K562 (cell line): ENCODE data around the gene FCGR3B. TPM values are rescaled to one million over a fixed set of nuclear protein-coding genes. Genes with fewer than 3 reads are reported as not detected.
"Not testable (repeated sequence)": the region's sequence is repeated elsewhere in the genome, so short reads cannot be mapped to it uniquely, and the experiment has no call there.

Source experiments
- ATAC-seq: fragments of 200-7000 bp; cut with Tn5 transposase; 3 replicates; pipeline ENCODE4 v1.9.1; 2020; ENCODE audit warnings: moderate library complexity
- BruUV-seq: library from RNA; stranded (reverse); fragments of 400-500 nt; replicated peaks from 2 replicates; lab custom pipeline; 2021; lab: Mats Ljungman, UMichigan
- CTCF ChIA-PET: fragments of 300-600 bp; formaldehyde crosslinking; extraction: SDS; loops from one replicate; lab custom pipeline; 2021; ENCODE audit warnings: low intra/inter-chr PET ratio; lab: Yijun Ruan, JAX
- POLR2A ChIA-PET: fragments of 300-600, 350-650 bp; sonication (Branson Sonifier 250); formaldehyde crosslinking; extraction: SDS; loops from one replicate; lab custom pipeline; 2021; ENCODE audit warnings: antibody characterized with exemption, inconsistent platforms; lab: Yijun Ruan, JAX
- DNase-seq, 4 experiments: peaks; one replicate each; pipeline versions ENCODE4 v3.0.0 to v3.0.0-alpha.2; 2011 to 2018; ENCODE audit warnings: low spot score in 3 of 4, mixed read lengths in 3 of 4; ENCODE audit errors: extremely low read depth in 1 of 4
- FAIRE-seq: peaks from 2 replicates; lab custom pipeline; 2011; peaks lifted over from hg19 to GRCh38; lab: Jason Lieb, UNC
- H2AFZ ChIP-seq: 2 replicates; pipeline ENCODE4 v1.6.0; 2011; ENCODE audit warnings: low read depth, low read length, control low read depth, inconsistent platforms
- H3K27ac ChIP-seq: fragments of 200-600 bp; 3 replicates; pipeline ENCODE4 v1.8.0; 2011; ENCODE audit warnings: low read depth, mild to moderate bottlenecking, control low read depth, inconsistent platforms, low read length, moderate library complexity, mixed read lengths; ENCODE audit errors: extremely low read depth
- H3K27me3 ChIP-seq, 2 experiments: fragments of 300-600 bp in 1 of 2; 2 replicates in 1 of 2; 3 replicates in 1 of 2; pipeline versions ENCODE4 v1.6.0 to v1.8.0; 2011; ENCODE audit warnings: inconsistent platforms in 2 of 2, low read length in 2 of 2, mild to moderate bottlenecking in 1 of 2, mixed read lengths in 1 of 2, moderate library complexity in 1 of 2; ENCODE audit not compliant: control insufficient read depth in 2 of 2, insufficient read depth in 2 of 2
- H3K36me3 ChIP-seq: fragments of 300-600 bp; 3 replicates; pipeline ENCODE4 v1.8.0; 2011; ENCODE audit warnings: mild to moderate bottlenecking, low read length, inconsistent platforms; ENCODE audit not compliant: control insufficient read depth, insufficient read depth
- H3K4me1 ChIP-seq, 2 experiments: fragments of 200-600 bp in 1 of 2; replicated peaks in 1 of 2; 2 replicates in 1 of 2; 3 replicates in 1 of 2; pipeline versions ENCODE4 v1.5.1 to v1.8.0; 2011; ENCODE audit warnings: inconsistent platforms in 2 of 2, low read length in 2 of 2, mild to moderate bottlenecking in 1 of 2, mixed read lengths in 1 of 2, moderate library complexity in 1 of 2; ENCODE audit not compliant: control insufficient read depth in 2 of 2, insufficient read depth in 2 of 2
- H3K4me2 ChIP-seq: 2 replicates; pipeline ENCODE4 v1.6.1; 2011; ENCODE audit warnings: low read length, control low read depth, inconsistent platforms, mixed read lengths; ENCODE audit not compliant: insufficient read depth
- H3K4me3 ChIP-seq: fragments of 200-600 bp; sonication (generic), shearing (Covaris generic); 2 replicates; pipeline ENCODE4 v1.5.1; 2016; ENCODE audit warnings: control low read depth, inconsistent platforms
- H3K79me2 ChIP-seq: fragments of 200-600 bp; 3 replicates; pipeline ENCODE4 v1.8.0; 2011; ENCODE audit warnings: low read length, inconsistent platforms; ENCODE audit not compliant: control insufficient read depth, insufficient read depth
- H3K9ac ChIP-seq, 2 experiments: 2 replicates each; pipeline versions ENCODE4 v1.6.0 to v1.6.1; 2011; ENCODE audit warnings: low read depth in 2 of 2, low read length in 2 of 2, control low read depth in 1 of 2, inconsistent platforms in 1 of 2, mild to moderate bottlenecking in 1 of 2, mixed read lengths in 1 of 2; ENCODE audit not compliant: insufficient read depth in 1 of 2
- H3K9me1 ChIP-seq: one replicate; pipeline ENCODE4 v1.6.0; 2011; ENCODE audit warnings: inconsistent platforms, mild to moderate bottlenecking, low read length, moderate library complexity; ENCODE audit not compliant: control insufficient read depth, insufficient read depth
- H3K9me3 ChIP-seq: replicated peaks from 2 replicates; pipeline ENCODE4 v1.5.1; 2011; ENCODE audit warnings: low read depth, low read length, inconsistent platforms; ENCODE audit not compliant: control insufficient read depth, insufficient read depth
- H4K20me1 ChIP-seq: replicated peaks from 2 replicates; pipeline ENCODE4 v1.6.1; 2011; ENCODE audit warnings: low read length, inconsistent platforms, mixed read lengths; ENCODE audit not compliant: control insufficient read depth, insufficient read depth
- DNMT1 ChIP-seq: fragments of 450-650 bp; IDR thresholded peaks from 2 replicates; pipeline ENCODE4 v1.6.1; 2016; ENCODE audit warnings: antibody characterized with exemption, mild to moderate bottlenecking
- HCFC1 ChIP-seq: IDR thresholded peaks from 2 replicates; pipeline ENCODE4 v1.6.1; 2012; ENCODE audit warnings: low read depth, low read length, improper control_type of control experiment
- HDAC6 ChIP-seq: IDR thresholded peaks from 2 replicates; pipeline ENCODE4 v1.6.1; 2012; ENCODE audit warnings: low read depth, mild to moderate bottlenecking, control low read depth, inconsistent platforms, low read length, moderate library complexity
- KDM1A ChIP-seq, 2 experiments: fragments of 450-650 bp; IDR thresholded peaks; 2 replicates each; pipeline ENCODE4 v1.6.1; 2016; ENCODE audit warnings: mild to moderate bottlenecking in 2 of 2
- NFIC ChIP-seq: fragments of 450-650 bp; IDR thresholded peaks from 2 replicates; pipeline ENCODE4 v1.6.1; 2017; ENCODE audit warnings: mild to moderate bottlenecking, inconsistent platforms
- SMARCA5 ChIP-seq: fragments of 450-650 bp; IDR thresholded peaks from 2 replicates; pipeline ENCODE4 v1.6.1; 2016
- YY1 ChIP-seq, 3 experiments: IDR thresholded peaks; 2 replicates each; pipeline ENCODE4 v1.6.1; 2011; ENCODE audit warnings: low read length in 2 of 3, mild to moderate bottlenecking in 2 of 3, moderate library complexity in 2 of 3, borderline replicate concordance in 1 of 3, control low read depth in 1 of 3, low read depth in 1 of 3; ENCODE audit not compliant: insufficient read depth in 3 of 3, insufficient replicate concordance in 2 of 3, control insufficient read depth in 1 of 3, insufficient read length in 1 of 3; ENCODE audit errors: extremely low read depth in 1 of 3
- ZNF263 ChIP-seq: sonication (generic); formaldehyde crosslinking; IDR thresholded peaks from 2 replicates; pipeline ENCODE4 v1.8.0; 2022; ENCODE audit warnings: mild to moderate bottlenecking, missing genetic modification reagents, borderline replicate concordance
- WGBS: fragments of 100-300 bp; shearing (Covaris generic); methylation state at CpG from one replicate; pipeline ENCODE4 v1.1.6; 2016; ENCODE audit warnings: low coverage, mixed read lengths; ENCODE audit not compliant: insufficient coverage; ENCODE audit errors: missing lambda C conversion rate; 5-methylcytosine and 5-hydroxymethylcytosine counted together
- in situ Hi-C: fragments of 300-500 bp; cut with MboI; formaldehyde crosslinking; loops from 4 replicates; pipeline ENCODE4 v1.15.0; 2018; ENCODE audit warnings: inconsistent platforms, mixed read lengths
- intact Hi-C: fragments of 100-400 bp; cut with micrococcal nuclease; formaldehyde crosslinking; loops from 2 replicates; pipeline ENCODE4 v1.14.2; 2022
- polyA plus RNA-seq, 8 experiments: library from polyadenylated mRNA; depleted of rRNA in 4 of 8; stranded (reverse) in 5 of 8; unstranded in 3 of 8; fragments of >200 nt; fragmentation: Nextera tagmentation in 2 of 8; fragmentation: Illumina TruSeq in 1 of 8; extraction: Ambion mirVana in 2 of 8; extraction: Trizol in 1 of 8; gene quantifications; 2 replicates each; pipeline versions ENCODE4 v1.2.1 to v1.2.3, GENCODE V29; 2011 to 2014; ENCODE audit warnings: inconsistent platforms in 1 of 8, missing spikeins in 1 of 8
- total RNA-seq, 7 experiments: library from RNA; depleted of rRNA in 6 of 7; stranded (reverse); fragments of >200 nt in 6 of 7; fragmentation: Illumina TruSeq in 2 of 7; extraction: Trizol in 2 of 7; gene quantifications; 2 replicates each; pipeline versions ENCODE4 v1.2.1 to v1.2.3, GENCODE V29; 2011 to 2021; ENCODE audit warnings: low replicate concordance in 1 of 7
- TF ChIP-seq, protein P1 (sequence below): IDR thresholded peaks from 3 replicates; pipeline ENCODE4 v1.6.1; 2011; ENCODE audit warnings: borderline replicate concordance, mild to moderate bottlenecking, moderate library complexity; ENCODE audit not compliant: insufficient read length; ENCODE audit errors: extremely low read depth
- TF ChIP-seq, protein P2 (sequence below): fragments of 450-650 bp; IDR thresholded peaks from 2 replicates; pipeline ENCODE4 v1.6.1; 2016; ENCODE audit warnings: mild to moderate bottlenecking

The FCGR3B gene
- total and polyA plus RNA-seq, 9 of the 15 experiments (the other 6 are each of a cell fraction or from before 2014, with no cell fraction given) = 0.18 to 1.1 (median 0.40) TPM

DNA sequence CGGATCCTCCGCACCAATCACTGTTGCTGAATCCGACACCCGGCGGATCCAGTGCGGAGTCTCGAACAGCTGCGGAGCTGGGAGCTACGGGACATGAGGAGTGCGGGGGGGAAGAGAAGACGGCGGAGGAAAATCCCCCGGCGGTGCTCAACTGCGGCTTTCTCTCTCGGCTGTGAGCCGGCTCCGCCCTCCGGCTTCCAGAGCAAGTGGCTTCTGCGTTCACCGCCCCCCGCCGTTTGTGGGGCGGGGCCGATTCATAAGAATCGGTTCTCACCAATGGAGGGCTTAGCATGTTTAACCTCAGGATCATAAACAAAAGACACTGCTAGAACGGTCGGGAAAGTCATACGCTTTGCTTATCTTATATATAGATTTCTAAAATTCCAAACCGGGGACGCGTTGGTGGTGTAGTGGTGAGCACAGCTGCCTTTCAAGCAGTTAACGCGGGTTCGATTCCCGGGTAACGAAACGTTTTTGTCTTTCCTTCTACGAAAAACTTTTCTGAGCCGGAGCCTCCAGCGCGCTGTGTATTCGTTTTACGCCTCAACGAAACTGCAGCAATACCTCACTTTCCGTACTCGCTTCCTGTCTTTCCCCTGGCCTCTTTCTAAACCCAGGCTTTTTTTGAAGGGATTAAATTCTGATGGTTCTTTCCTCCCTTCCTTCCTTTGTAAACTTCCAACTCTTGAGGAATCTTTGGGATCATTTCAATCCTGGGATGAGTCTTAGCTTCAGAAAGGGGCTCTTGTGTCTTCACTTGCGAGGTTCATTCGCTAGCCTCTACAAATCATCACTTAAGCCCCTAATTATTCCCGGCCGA, 18.4 kb downstream of the FCGR3B start:
- H3K79me2 ChIP-seq, H4K20me1 ChIP-seq, in situ Hi-C loops, H3K27me3 ChIP-seq, H3K36me3 ChIP-seq, H3K9me3 ChIP-seq, H3K9me1 ChIP-seq, CTCF ChIA-PET: not testable (repeated sequence)
- POLR2A ChIA-PET = interaction anchor here (1.5 kb wide), 1 partner anchor 9 kb away, joined by 11 read pairs; no protein-coding TSS in a partner anchor
- DNase-seq (peak; percentile 89 to 99 (median 92)), ATAC-seq (peak; percentile 92), FAIRE-seq (peak; percentile 93)
- peak overlapping the region; percentile 75 for H3K27ac ChIP-seq
- WGBS = 0% methylated on average over 44 of the region's 51 CpGs
- peak overlapping the region; percentile 83 for H3K4me2 ChIP-seq
- H3K9ac ChIP-seq = peak overlapping the region; percentile 84 to 90
- H3K4me1 ChIP-seq = peaks cover 0 to 12% of the 10 kb centered on the region in 2 experiments; a peak in 2 of 5 replicates
- peak overlapping the region; percentile 84 for H2AFZ ChIP-seq
- BruUV-seq = TSS peak; percentile 97
- intact Hi-C loops = loop anchor here (5.0 kb wide), 1 partner anchor 35 kb away; no protein-coding TSS in a partner anchor
- peak overlapping the region; percentile 52 for H3K4me3 ChIP-seq
- TF ChIP-seq DNMT1 (peak; percentile 66; the same call in 1 of the 2 replicates), SMARCA5 (0 out of 2 replicates have a peak, but pooled peaks have one; percentile 20), HDAC6 (peak; percentile 28; the same call in 1 of the 2 replicates), KDM1A (IDR thresholded peaks at IDR 0.05) (peak in 1 of 2 experiments; percentile 22; a peak in 1 of 4 replicates), NFIC (peak; percentile 73), HCFC1 (peak; percentile 21; the same call in 1 of the 2 replicates), ZNF263 (CRISPR knock-in tag) (peak; percentile 33; the same call in 1 of the 2 replicates), YY1 (IDR thresholded peaks at IDR 0.05; ENCODE audit: borderline replicate concordance in 1 of 3, control insufficient read depth in 1 of 3, extremely low read depth in 1 of 3, insufficient read depth in 3 of 3, insufficient read length in 1 of 3, insufficient replicate concordance in 2 of 3, low read depth in 1 of 3, low read length in 2 of 3) (peak in 2 of 3 experiments; percentile 58)
- TF ChIP-seq, protein P1, sequence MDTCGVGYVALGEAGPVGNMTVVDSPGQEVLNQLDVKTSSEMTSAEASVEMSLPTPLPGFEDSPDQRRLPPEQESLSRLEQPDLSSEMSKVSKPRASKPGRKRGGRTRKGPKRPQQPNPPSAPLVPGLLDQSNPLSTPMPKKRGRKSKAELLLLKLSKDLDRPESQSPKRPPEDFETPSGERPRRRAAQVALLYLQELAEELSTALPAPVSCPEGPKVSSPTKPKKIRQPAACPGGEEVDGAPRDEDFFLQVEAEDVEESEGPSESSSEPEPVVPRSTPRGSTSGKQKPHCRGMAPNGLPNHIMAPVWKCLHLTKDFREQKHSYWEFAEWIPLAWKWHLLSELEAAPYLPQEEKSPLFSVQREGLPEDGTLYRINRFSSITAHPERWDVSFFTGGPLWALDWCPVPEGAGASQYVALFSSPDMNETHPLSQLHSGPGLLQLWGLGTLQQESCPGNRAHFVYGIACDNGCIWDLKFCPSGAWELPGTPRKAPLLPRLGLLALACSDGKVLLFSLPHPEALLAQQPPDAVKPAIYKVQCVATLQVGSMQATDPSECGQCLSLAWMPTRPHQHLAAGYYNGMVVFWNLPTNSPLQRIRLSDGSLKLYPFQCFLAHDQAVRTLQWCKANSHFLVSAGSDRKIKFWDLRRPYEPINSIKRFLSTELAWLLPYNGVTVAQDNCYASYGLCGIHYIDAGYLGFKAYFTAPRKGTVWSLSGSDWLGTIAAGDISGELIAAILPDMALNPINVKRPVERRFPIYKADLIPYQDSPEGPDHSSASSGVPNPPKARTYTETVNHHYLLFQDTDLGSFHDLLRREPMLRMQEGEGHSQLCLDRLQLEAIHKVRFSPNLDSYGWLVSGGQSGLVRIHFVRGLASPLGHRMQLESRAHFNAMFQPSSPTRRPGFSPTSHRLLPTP = peak; percentile 84
- TF ChIP-seq, protein P2, sequence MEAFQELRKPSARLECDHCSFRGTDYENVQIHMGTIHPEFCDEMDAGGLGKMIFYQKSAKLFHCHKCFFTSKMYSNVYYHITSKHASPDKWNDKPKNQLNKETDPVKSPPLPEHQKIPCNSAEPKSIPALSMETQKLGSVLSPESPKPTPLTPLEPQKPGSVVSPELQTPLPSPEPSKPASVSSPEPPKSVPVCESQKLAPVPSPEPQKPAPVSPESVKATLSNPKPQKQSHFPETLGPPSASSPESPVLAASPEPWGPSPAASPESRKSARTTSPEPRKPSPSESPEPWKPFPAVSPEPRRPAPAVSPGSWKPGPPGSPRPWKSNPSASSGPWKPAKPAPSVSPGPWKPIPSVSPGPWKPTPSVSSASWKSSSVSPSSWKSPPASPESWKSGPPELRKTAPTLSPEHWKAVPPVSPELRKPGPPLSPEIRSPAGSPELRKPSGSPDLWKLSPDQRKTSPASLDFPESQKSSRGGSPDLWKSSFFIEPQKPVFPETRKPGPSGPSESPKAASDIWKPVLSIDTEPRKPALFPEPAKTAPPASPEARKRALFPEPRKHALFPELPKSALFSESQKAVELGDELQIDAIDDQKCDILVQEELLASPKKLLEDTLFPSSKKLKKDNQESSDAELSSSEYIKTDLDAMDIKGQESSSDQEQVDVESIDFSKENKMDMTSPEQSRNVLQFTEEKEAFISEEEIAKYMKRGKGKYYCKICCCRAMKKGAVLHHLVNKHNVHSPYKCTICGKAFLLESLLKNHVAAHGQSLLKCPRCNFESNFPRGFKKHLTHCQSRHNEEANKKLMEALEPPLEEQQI = peak; percentile 42; the same call in 1 of the 2 replicates
